ENCODE measurements around the gene WDR54. TPM values are rescaled to one million over a fixed set of nuclear protein-coding genes. Genes with fewer than 3 reads are reported as not detected.

Gene WDR54
- 40.0 and 55.8 TPM in 2 replicates for total RNA-seq (2014; rRNA removed)
- 36.3 TPM for polyA plus RNA-seq (2012)

GRCh38 chr2:74421221-74421870 is at the start of gene WDR54, which contains the start of gene C2orf81:
Gene WDR54, plus strand, starts transcription at chr2:74421730. Its CDS starts 424 bp downstream, at chr2:74422154.
Gene C2orf81, minus strand, starts transcription at chr2:74421619. Its CDS starts 59 bp downstream, at chr2:74421560.
- DNase-seq (ENCODE audit: low read depth) = peak; percentile 84

- DNase-seq (ENCODE audit: low read depth) = no peak
Observed at GRCh38 chr2:74372674-74373073, 48.9 kb upstream of the WDR54 start.

- peak; percentile 12 for DNase-seq (ENCODE audit: low read depth)
Observed at GRCh38 chr2:74373221-74373676, 48.3 kb upstream of the WDR54 start.

GRCh38 chr2:74373985-74374384 is 47.5 kb upstream of the WDR54 start:
- no peak for DNase-seq (ENCODE audit: low read depth)

- peak; percentile 46 for DNase-seq (ENCODE audit: low read depth)
Observed at GRCh38 chr2:74374509-74375205, 46.9 kb upstream of the WDR54 start.

- DNase-seq (ENCODE audit: low read depth) = no peak
Observed at GRCh38 chr2:74375838-74376237, 45.7 kb upstream of the WDR54 start.

GRCh38 chr2:74378007-74378406 is 43.5 kb upstream of the WDR54 start:
- DNase-seq (ENCODE audit: low read depth) = no peak

GRCh38 chr2:74379851-74380789 is 41.4 kb upstream of the WDR54 start, which contains the start of gene DCTN1:
Gene DCTN1, minus strand, starts transcription at chr2:74380311. Its CDS starts 274 bp downstream, at chr2:74380037.
- peak; percentile 54 for DNase-seq (ENCODE audit: low read depth)

GRCh38 chr2:74381751-74382150 is 39.8 kb upstream of the WDR54 start:
- DNase-seq (ENCODE audit: low read depth) = no peak

- DNase-seq (ENCODE audit: low read depth) = no peak
Observed at GRCh38 chr2:74383254-74383653, 38.3 kb upstream of the WDR54 start.

- no peak for DNase-seq (ENCODE audit: low read depth)
Observed at GRCh38 chr2:74384051-74384450, 37.5 kb upstream of the WDR54 start.

GRCh38 chr2:74385396-74385795 is 36.1 kb upstream of the WDR54 start:
- no peak for DNase-seq (ENCODE audit: low read depth)

- DNase-seq (ENCODE audit: low read depth) = peak; percentile 59
Observed at GRCh38 chr2:74387346-74387745, 34.2 kb upstream of the WDR54 start.

GRCh38 chr2:74390606-74391005 is 30.9 kb upstream of the WDR54 start:
- no peak for DNase-seq (ENCODE audit: low read depth)

- peak; percentile 24 for DNase-seq (ENCODE audit: low read depth)
Observed at GRCh38 chr2:74391209-74391579, 30.3 kb upstream of the WDR54 start.

- peak; percentile 83 for DNase-seq (ENCODE audit: low read depth)
Observed at GRCh38 chr2:74391580-74392448, 29.7 kb upstream of the WDR54 start.

- DNase-seq (ENCODE audit: low read depth) = no peak
Observed at GRCh38 chr2:74392449-74392743, 29.1 kb upstream of the WDR54 start.

- DNase-seq (ENCODE audit: low read depth) = no peak
Observed at GRCh38 chr2:74393525-74393924, 28.0 kb upstream of the WDR54 start.

GRCh38 chr2:74396149-74396548 is 25.4 kb upstream of the WDR54 start:
- no peak for DNase-seq (ENCODE audit: low read depth)

- no peak for DNase-seq (ENCODE audit: low read depth)
Observed at GRCh38 chr2:74399785-74400184, 21.7 kb upstream of the WDR54 start.

- no peak for DNase-seq (ENCODE audit: low read depth)
Observed at GRCh38 chr2:74401891-74402290, 19.6 kb upstream of the WDR54 start.
